GM19043 (cell line): ENCODE data around the gene RC3H2.
A peak's percentile ranks its signal among the peaks of the same experiment; 100 is the strongest.
"Not testable (repeated sequence)": the region's sequence is repeated elsewhere in the genome, so short reads cannot be mapped to it uniquely, and the experiment has no call there.

Source experiments
- ATAC-seq: cut with Tn5 transposase; IDR thresholded peaks from one replicate; pipeline ENCODE4 v1.9.1; 2021; ENCODE audit warnings: low read depth; ENCODE audit not compliant: unreplicated experiment

The RC3H2 gene

GRCh38 chr9:122846371-122846940 is 58.7 kb downstream of the RC3H2 start:
- no peak for ATAC-seq

- ATAC-seq, result no peak
Measured at GRCh38 chr9:122845116-122845515, 60.0 kb downstream of the RC3H2 start.

- no peak for ATAC-seq
Measured at GRCh38 chr9:122844137-122844536, 61.0 kb downstream of the RC3H2 start.

GRCh38 chr9:122841501-122841900 is 63.7 kb downstream of the RC3H2 start:
- ATAC-seq, result no peak

- not testable (repeated sequence) for ATAC-seq
Measured at GRCh38 chr9:122838441-122838840, 66.7 kb downstream of the RC3H2 start.

- no peak for ATAC-seq
Measured at GRCh38 chr9:122837266-122837850, 67.8 kb downstream of the RC3H2 start.

GRCh38 chr9:122835313-122835731 is 69.8 kb downstream of the RC3H2 start:
- ATAC-seq, result no peak

GRCh38 chr9:122832194-122832593 is 73.0 kb downstream of the RC3H2 start:
- ATAC-seq, result no peak

GRCh38 chr9:122828965-122829284 is 76.2 kb downstream of the RC3H2 start:
- ATAC-seq, result not testable (repeated sequence)

GRCh38 chr9:122827761-122828093 is 77.4 kb downstream of the RC3H2 start:
- ATAC-seq, result peak; percentile 13

- ATAC-seq, result no peak
Measured at GRCh38 chr9:122822938-122823337, 82.2 kb downstream of the RC3H2 start.

- no peak for ATAC-seq
Measured at GRCh38 chr9:122822056-122822455, 83.1 kb downstream of the RC3H2 start.

- no peak for ATAC-seq
Measured at GRCh38 chr9:122821278-122821943, 83.7 kb downstream of the RC3H2 start.

GRCh38 chr9:122820490-122820845 is 84.7 kb downstream of the RC3H2 start:
- ATAC-seq, result no peak

GRCh38 chr9:122819791-122820489 is 85.2 kb downstream of the RC3H2 start:
- no peak for ATAC-seq

GRCh38 chr9:122819326-122819725 is 85.8 kb downstream of the RC3H2 start:
- ATAC-seq, result no peak

GRCh38 chr9:122816163-122816867 is 88.8 kb downstream of the RC3H2 start:
- ATAC-seq, result no peak

GRCh38 chr9:122815544-122815943 is 89.6 kb downstream of the RC3H2 start:
- no peak for ATAC-seq

GRCh38 chr9:122814545-122814944 is 90.6 kb downstream of the RC3H2 start:
- no peak for ATAC-seq

- no peak for ATAC-seq
Measured at GRCh38 chr9:122812736-122813135, 92.4 kb downstream of the RC3H2 start.

- ATAC-seq, result peak; percentile 71
Measured at GRCh38 chr9:122810306-122810946, 94.7 kb downstream of the RC3H2 start.
